ENCODE data around the gene SPTBN1.

GRCh38 chr2:54435325-54436226 lies 20.6 kb upstream of the SPTBN1 start:
- TF ChIP-seq, protein P1, sequence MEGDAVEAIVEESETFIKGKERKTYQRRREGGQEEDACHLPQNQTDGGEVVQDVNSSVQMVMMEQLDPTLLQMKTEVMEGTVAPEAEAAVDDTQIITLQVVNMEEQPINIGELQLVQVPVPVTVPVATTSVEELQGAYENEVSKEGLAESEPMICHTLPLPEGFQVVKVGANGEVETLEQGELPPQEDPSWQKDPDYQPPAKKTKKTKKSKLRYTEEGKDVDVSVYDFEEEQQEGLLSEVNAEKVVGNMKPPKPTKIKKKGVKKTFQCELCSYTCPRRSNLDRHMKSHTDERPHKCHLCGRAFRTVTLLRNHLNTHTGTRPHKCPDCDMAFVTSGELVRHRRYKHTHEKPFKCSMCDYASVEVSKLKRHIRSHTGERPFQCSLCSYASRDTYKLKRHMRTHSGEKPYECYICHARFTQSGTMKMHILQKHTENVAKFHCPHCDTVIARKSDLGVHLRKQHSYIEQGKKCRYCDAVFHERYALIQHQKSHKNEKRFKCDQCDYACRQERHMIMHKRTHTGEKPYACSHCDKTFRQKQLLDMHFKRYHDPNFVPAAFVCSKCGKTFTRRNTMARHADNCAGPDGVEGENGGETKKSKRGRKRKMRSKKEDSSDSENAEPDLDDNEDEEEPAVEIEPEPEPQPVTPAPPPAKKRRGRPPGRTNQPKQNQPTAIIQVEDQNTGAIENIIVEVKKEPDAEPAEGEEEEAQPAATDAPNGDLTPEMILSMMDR (IDR thresholded peaks at IDR 0.05), result no peak
- no peak for TF ChIP-seq POLR2A (IDR thresholded peaks at IDR 0.05)
